ENCODE measurements around the gene TMEM205.

- TF ChIP-seq, protein P1, sequence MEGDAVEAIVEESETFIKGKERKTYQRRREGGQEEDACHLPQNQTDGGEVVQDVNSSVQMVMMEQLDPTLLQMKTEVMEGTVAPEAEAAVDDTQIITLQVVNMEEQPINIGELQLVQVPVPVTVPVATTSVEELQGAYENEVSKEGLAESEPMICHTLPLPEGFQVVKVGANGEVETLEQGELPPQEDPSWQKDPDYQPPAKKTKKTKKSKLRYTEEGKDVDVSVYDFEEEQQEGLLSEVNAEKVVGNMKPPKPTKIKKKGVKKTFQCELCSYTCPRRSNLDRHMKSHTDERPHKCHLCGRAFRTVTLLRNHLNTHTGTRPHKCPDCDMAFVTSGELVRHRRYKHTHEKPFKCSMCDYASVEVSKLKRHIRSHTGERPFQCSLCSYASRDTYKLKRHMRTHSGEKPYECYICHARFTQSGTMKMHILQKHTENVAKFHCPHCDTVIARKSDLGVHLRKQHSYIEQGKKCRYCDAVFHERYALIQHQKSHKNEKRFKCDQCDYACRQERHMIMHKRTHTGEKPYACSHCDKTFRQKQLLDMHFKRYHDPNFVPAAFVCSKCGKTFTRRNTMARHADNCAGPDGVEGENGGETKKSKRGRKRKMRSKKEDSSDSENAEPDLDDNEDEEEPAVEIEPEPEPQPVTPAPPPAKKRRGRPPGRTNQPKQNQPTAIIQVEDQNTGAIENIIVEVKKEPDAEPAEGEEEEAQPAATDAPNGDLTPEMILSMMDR (IDR thresholded peaks at IDR 0.05), result no peak
- no peak for TF ChIP-seq POLR2A (IDR thresholded peaks at IDR 0.05)
Observed at GRCh38 chr19:11306337-11306736, 39.7 kb downstream of the TMEM205 start.
